ENCODE data around the gene ALDH1A1. TPM values are rescaled to one million over a fixed set of nuclear protein-coding genes. Genes with fewer than 3 reads are reported as not detected.

Gene ALDH1A1
- total and polyA plus RNA-seq, 2 of the 8 experiments (the other 6 are each of a cell fraction or from before 2014, with no cell fraction given): 0.50 to 0.82 TPM

- Histone ChIP-seq H3K18ac (ENCODE audit: extremely low read depth, low read length) (no peak overlapping the region), H2BK15ac (ENCODE audit: low read length) (no peak overlapping the region), H4K20me1 (replicated peaks in 1 of 2; ENCODE audit: control insufficient read depth in 1 of 2, insufficient read depth in 2 of 2, low read length in 2 of 2) (no peaks in the 10 kb centered on the region), H4K8ac (ENCODE audit: extremely low read depth, insufficient read depth, low read length) (no peak overlapping the region), H4K91ac (replicated peaks; ENCODE audit: insufficient read length, low read length) (no peak overlapping the region), H2AK5ac (ENCODE audit: low read depth, low read length) (no peak overlapping the region), H3K9ac (replicated peaks in 1 of 4; ENCODE audit: extremely low read depth in 1 of 4, low read depth in 3 of 4, low read length in 3 of 4) (no peak overlapping the region), H2BK20ac (ENCODE audit: low read length) (no peak overlapping the region), H3K14ac (ENCODE audit: insufficient read length) (no peak overlapping the region), H3K4me3 (ENCODE audit: extremely low read depth in 1 of 4, insufficient read depth in 2 of 4, low read depth in 3 of 4, low read length in 4 of 4) (no peak overlapping the region), H2BK120ac (replicated peaks; ENCODE audit: low read depth, low read length) (no peak overlapping the region), H2AFZ (ENCODE audit: low read length) (no peak overlapping the region), H3K56ac (replicated peaks; ENCODE audit: insufficient read length, low read depth, low read length) (no peak overlapping the region), H3K9me3 (ENCODE audit: insufficient read depth in 2 of 2, low read depth in 1 of 2, low read length in 1 of 2) (no peaks in the 10 kb centered on the region), H3K4me2 (ENCODE audit: insufficient read depth in 1 of 2, low read depth in 2 of 2, low read length in 2 of 2) (no peak overlapping the region), H4K5ac (ENCODE audit: insufficient read length, low read depth, low read length) (no peak overlapping the region), H3K27ac (ENCODE audit: low read depth, low read length) (no peak overlapping the region), H2BK12ac (ENCODE audit: low read depth, low read length) (no peak overlapping the region), H3K4me1 (replicated peaks in 1 of 4; ENCODE audit: control insufficient read depth in 3 of 4, insufficient read depth in 4 of 4, low read length in 3 of 4) (peaks cover 0 to under 1% (median 0%) of the 10 kb centered on the region in 4 experiments; a peak in 1 of 7 replicates), H3K4ac (replicated peaks; ENCODE audit: insufficient read length, low read depth, low read length) (no peak overlapping the region), H3K79me1 (ENCODE audit: low read depth, low read length) (no peaks in the 10 kb centered on the region), H3K23ac (ENCODE audit: insufficient read length) (no peak overlapping the region), H3K36me3 (ENCODE audit: control insufficient read depth in 2 of 4, insufficient read depth in 4 of 4, low read length in 3 of 4) (no peaks in the 10 kb centered on the region), H3K23me2 (ENCODE audit: low read depth, low read length) (no peaks in the 10 kb centered on the region), H2BK5ac (ENCODE audit: low read depth, low read length) (no peak overlapping the region), H3K79me2 (ENCODE audit: control insufficient read depth in 1 of 2, insufficient read depth in 2 of 2, low read length in 2 of 2) (no peaks in the 10 kb centered on the region), H3K27me3 (replicated peaks in 1 of 4; ENCODE audit: control insufficient read depth in 3 of 4, extremely low read depth in 1 of 4, insufficient read depth in 3 of 4, low read length in 3 of 4) (no peaks in the 10 kb centered on the region)
- WGBS, 2 experiments (ENCODE audit: extremely low coverage in 1 of 2, insufficient coverage in 1 of 2, insufficient read length in 1 of 2, insufficient replicate concordance in 2 of 2, low coverage in 1 of 2, low lambda C conversion rate in 2 of 2, missing lambda C conversion rate in 1 of 2): 90% methylated on average over 3 of the region's 3 CpGs; no CpG with 5 or more reads in 1 of the 2 experiments
- POLR2A ChIA-PET (ENCODE audit: partially characterized antibody): no interaction called here
- TF ChIP-seq KDM1A (IDR thresholded peaks at IDR 0.05; ENCODE audit: borderline replicate concordance, low read length): no peak
- TF ChIP-seq SUZ12 (IDR thresholded peaks at IDR 0.05; ENCODE audit: low read length): no peak
- TF ChIP-seq RXRA (IDR thresholded peaks at IDR 0.05; ENCODE audit: insufficient read depth, low read depth, low read length): no peak
- TF ChIP-seq, protein P1, sequence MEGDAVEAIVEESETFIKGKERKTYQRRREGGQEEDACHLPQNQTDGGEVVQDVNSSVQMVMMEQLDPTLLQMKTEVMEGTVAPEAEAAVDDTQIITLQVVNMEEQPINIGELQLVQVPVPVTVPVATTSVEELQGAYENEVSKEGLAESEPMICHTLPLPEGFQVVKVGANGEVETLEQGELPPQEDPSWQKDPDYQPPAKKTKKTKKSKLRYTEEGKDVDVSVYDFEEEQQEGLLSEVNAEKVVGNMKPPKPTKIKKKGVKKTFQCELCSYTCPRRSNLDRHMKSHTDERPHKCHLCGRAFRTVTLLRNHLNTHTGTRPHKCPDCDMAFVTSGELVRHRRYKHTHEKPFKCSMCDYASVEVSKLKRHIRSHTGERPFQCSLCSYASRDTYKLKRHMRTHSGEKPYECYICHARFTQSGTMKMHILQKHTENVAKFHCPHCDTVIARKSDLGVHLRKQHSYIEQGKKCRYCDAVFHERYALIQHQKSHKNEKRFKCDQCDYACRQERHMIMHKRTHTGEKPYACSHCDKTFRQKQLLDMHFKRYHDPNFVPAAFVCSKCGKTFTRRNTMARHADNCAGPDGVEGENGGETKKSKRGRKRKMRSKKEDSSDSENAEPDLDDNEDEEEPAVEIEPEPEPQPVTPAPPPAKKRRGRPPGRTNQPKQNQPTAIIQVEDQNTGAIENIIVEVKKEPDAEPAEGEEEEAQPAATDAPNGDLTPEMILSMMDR (IDR thresholded peaks at IDR 0.05; ENCODE audit: control extremely low read depth in 1 of 3, insufficient read depth in 1 of 3, low read depth in 1 of 3, low read length in 3 of 3): no peak
- no peak for FAIRE-seq
- no peak for DNase-seq (ENCODE audit: low read depth in 1 of 2, low spot score in 2 of 2)
- CTCF ChIA-PET (ENCODE audit: partially characterized antibody): interaction anchor here (0.6 to 7.2 kb wide), 3 partner anchors 15 to 322 kb away, joined by 3 to 32 read pairs (median 5); no protein-coding TSS in a partner anchor
These were observed 4.8 kb downstream of the ALDH1A1 start for GRCh38 chr9:72947984-72948465.

All from H1 (cell line).